ENCODE data around the gene PTH1R.

PTH1R gene

DNA sequence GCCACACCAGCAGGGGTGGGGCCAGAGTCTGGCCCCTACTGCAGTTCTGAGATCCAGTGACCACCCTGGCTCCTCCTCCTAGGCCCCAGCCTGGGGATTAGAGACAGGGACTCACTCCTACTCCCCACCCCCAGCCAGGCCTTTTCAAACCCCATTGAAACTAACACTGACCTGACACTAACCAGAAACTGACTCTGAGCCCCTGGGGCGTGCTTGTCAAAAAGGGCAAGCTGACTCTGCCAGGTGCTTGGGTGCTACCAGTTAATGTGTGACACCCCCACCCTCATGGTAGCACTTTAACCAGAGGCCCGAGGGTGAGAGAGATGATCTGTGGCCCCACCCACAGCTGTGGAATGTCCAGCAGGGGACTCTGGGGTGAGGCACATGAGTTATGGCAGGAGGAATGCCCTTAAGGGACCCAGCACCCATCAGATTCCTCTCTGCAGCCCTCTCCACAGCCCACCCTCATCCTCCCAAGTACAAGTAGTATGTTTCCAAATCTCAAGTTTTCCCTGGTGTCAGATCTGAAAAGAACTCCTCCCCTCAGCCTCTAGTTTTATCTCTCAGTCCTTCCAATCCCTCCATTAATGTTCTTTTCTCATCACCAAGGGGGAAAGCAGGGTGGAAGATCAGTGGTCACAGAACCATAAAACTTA lies 1.4 kb downstream of the PTH1R start:
- no peak overlapping the region for H3K4me3 ChIP-seq (ENCODE audit: low read depth, low read length)
- TF ChIP-seq, protein P1, sequence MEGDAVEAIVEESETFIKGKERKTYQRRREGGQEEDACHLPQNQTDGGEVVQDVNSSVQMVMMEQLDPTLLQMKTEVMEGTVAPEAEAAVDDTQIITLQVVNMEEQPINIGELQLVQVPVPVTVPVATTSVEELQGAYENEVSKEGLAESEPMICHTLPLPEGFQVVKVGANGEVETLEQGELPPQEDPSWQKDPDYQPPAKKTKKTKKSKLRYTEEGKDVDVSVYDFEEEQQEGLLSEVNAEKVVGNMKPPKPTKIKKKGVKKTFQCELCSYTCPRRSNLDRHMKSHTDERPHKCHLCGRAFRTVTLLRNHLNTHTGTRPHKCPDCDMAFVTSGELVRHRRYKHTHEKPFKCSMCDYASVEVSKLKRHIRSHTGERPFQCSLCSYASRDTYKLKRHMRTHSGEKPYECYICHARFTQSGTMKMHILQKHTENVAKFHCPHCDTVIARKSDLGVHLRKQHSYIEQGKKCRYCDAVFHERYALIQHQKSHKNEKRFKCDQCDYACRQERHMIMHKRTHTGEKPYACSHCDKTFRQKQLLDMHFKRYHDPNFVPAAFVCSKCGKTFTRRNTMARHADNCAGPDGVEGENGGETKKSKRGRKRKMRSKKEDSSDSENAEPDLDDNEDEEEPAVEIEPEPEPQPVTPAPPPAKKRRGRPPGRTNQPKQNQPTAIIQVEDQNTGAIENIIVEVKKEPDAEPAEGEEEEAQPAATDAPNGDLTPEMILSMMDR (IDR thresholded peaks at IDR 0.05; ENCODE audit: borderline replicate concordance, insufficient read depth, low read depth, low read length) = no peak

DNA sequence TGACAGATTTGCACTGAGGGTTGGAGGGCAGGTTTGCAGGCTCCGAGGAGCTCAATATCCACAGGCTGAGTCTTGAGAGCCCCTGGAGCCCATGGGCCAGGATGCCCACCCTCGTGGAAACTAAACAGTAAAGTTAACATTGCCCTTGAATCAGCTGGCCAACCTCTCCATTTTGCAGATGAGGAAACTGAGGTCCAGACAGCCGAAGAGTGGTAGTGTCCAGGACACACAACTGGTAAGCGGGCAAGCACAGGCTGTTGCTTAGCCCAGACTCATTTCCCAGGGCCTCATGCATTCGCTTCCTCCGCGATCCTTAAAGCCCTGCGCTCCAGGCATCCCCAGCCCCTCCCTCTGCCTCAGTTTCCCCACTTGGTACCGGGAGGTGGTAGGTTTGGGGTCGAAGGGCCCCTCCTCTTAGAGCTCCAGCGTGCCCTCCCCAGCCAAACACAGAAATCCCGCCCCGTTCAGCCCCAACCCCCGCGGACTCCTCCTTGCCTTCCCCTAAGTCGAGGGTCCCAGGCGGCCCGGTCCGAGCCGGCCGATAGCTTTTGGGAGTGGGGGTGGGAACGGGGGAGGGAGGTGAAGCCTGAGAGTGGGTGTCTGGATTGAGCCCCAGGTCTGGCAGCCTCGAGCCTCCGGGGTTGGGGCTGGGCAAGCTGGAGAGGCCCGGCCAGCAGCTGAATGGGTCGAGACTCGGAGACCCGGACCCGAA lies 3.5 kb downstream of the PTH1R start:
- TF ChIP-seq, protein P1 (IDR thresholded peaks at IDR 0.05; ENCODE audit: borderline replicate concordance, insufficient read depth, low read depth, low read length) = no peak
- no peak overlapping the region for H3K4me3 ChIP-seq (ENCODE audit: low read depth, low read length)

DNA sequence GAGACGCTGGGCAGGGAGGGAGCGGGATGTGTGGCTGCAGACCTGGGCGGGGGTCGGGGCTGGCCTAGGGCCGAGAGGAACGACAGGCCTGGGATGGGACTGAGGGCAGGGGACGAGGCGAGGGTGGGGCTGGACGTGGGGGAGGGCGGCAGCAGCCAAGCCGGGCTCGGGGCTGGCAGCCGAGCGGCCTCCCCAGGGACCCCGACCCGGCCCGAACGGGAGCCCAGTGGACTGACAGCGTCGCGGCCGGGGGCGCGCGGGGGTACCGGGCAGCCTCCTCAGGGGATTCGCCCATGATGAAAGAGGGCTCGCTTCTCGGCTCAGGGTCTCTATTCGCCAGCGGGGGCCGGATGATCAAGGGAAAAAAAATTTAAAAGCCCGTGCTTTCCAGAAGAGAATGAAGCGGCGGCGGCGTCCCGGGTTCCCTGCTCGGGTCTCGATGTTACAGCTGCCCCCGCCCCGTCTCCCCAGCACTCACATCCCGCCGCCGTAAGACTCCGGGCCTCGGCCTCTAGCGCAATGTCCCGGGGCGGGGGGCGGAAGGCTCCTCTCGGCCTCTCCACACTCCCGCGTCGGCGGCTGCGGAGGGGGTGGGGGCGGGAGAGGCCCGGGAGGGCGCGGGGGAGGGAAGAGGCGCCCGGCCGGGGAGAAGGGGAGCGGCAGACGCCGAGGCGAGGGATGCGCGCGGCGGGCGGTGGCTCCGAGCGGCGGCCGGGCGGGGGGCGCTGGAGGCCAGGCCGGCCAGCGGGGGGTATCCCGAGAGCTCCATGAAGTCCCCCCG lies 4.3 kb downstream of the PTH1R start:
- H3K4me3 ChIP-seq (ENCODE audit: low read depth, low read length) = no peak overlapping the region
- TF ChIP-seq, protein P1 (IDR thresholded peaks at IDR 0.05; ENCODE audit: borderline replicate concordance, insufficient read depth, low read depth, low read length) = no peak

DNA sequence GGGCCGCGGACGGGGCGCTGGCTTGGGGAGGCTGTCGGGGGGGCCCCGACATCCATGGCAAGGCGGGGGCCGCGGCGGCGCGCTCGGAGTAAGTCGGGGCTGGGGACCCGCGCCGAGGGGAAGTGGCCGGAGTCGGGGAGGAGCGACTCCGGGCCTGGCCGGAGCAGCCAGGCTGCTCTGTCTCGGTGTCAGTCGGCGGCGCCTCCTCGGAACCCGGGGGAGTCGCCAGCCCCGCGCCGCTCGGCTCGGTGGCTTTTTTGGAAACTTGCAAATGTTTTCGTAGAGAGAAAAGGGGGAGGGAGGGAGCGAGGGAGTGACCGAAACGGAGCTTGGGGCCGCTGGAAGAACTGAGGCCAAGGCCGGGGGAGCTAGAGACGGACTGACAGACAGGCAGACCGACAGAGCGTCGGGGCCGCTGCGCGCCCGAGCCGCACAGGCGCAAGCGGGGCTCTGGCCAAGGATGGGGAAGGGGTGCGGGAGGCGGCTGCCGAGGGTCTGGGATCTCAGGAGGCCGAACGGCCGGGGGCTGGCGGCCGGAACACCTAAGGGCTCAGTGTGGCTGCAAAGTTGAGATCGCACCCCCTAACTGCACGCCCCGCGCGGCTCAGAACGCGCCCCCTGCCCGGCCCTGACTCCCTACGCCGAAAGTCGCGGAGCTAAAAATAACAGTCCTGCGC lies 5.0 kb downstream of the PTH1R start:
- TF ChIP-seq, protein P1 (IDR thresholded peaks at IDR 0.05; ENCODE audit: borderline replicate concordance, insufficient read depth, low read depth, low read length) = no peak
- H3K4me3 ChIP-seq (ENCODE audit: low read depth, low read length) = no peak overlapping the region

DNA sequence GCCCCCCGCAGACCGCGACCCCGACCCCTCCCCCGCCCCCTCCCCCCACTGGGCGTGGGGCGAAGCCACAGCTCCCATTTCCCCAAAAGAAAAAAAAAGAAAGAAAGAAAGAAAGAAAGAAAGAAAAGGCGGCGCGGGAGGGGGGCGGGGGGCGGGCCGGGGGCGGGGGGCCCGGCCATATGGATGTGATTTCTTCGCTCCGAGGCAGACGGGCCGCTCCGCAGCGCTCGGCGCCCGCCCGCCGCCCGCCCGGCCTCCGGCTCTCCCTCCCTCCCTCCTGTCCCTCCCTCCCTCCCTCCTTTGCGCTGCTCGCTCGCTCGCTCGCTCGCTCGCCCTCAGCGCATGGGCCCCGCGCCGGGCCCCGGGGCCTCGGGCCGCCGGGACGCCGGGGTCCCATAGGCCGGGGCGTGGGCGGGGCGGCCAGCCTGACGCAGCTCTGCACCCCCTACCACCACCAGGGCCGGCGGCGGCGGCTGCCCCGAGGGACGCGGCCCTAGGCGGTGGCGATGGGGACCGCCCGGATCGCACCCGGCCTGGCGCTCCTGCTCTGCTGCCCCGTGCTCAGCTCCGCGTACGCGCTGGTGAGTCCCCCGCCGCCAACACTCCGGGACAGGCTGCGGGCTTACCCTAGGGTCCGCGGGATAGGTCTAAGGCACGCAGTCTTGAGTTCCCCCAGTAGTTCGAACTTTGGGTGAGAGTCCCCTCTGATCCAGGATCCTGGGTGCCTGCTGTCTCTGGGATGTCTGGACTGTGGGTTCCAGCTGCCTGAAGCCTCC lies 5.7 kb downstream of the PTH1R start:
- H3K4me3 ChIP-seq (ENCODE audit: low read depth, low read length) = no peak overlapping the region
- TF ChIP-seq, protein P1 (IDR thresholded peaks at IDR 0.05; ENCODE audit: borderline replicate concordance, insufficient read depth, low read depth, low read length) = no peak

DNA sequence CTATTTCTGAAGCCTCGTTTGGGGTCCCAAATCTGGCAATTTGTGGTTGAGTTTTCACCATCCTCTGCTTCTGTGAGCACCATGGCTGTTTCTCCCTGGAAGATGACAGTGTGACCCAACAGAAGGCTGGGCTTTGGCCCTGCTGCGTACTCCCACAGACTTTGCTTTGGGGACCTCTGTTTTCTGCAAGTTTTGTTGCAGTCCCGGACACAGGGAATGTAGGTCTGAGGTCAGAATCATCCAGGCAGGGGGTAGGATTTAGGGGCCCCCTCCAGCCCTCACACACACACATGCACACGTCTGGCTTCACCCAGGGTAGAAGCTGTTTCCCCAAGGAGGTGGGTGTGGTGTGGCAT lies 6.3 kb downstream of the PTH1R start:
- no peak overlapping the region for H3K4me3 ChIP-seq (ENCODE audit: low read depth, low read length)
- TF ChIP-seq, protein P1 (IDR thresholded peaks at IDR 0.05; ENCODE audit: borderline replicate concordance, insufficient read depth, low read depth, low read length) = no peak
